ENCODE measurements around the gene DCP1B.

The DCP1B gene

GRCh38 chr12:1935242-1935641 lies 69.0 kb downstream of the DCP1B start:
- DNase-seq (ENCODE audit: low read depth in 2 of 2) = no peak

GRCh38 chr12:1934831-1935230 lies 69.4 kb downstream of the DCP1B start:
- no peak for DNase-seq (ENCODE audit: low read depth in 2 of 2)

- DNase-seq (ENCODE audit: low read depth in 2 of 2) = no peak
Observed at GRCh38 chr12:1934068-1934467, 70.2 kb downstream of the DCP1B start.

GRCh38 chr12:1933342-1934051 lies 70.8 kb downstream of the DCP1B start:
- no peak for DNase-seq (ENCODE audit: low read depth in 2 of 2)

GRCh38 chr12:1932264-1932777 lies 71.9 kb downstream of the DCP1B start:
- DNase-seq (ENCODE audit: low read depth in 2 of 2) = no peak

- no peak for DNase-seq (ENCODE audit: low read depth in 2 of 2)
Observed at GRCh38 chr12:1931642-1932041, 72.6 kb downstream of the DCP1B start.

GRCh38 chr12:1930803-1931597 lies 73.3 kb downstream of the DCP1B start:
- no peak for DNase-seq (ENCODE audit: low read depth in 2 of 2)

GRCh38 chr12:1929985-1930802 lies 74.1 kb downstream of the DCP1B start:
- no peak for DNase-seq (ENCODE audit: low read depth in 2 of 2)

GRCh38 chr12:1929241-1929984 lies 74.8 kb downstream of the DCP1B start:
- DNase-seq (ENCODE audit: low read depth in 2 of 2) = no peak

- no peak for DNase-seq (ENCODE audit: low read depth in 2 of 2)
Observed at GRCh38 chr12:1928439-1929121, 75.7 kb downstream of the DCP1B start.

- no peak for DNase-seq (ENCODE audit: low read depth in 2 of 2)
Observed at GRCh38 chr12:1927751-1928351, 76.4 kb downstream of the DCP1B start.

- no peak for DNase-seq (ENCODE audit: low read depth in 2 of 2)
Observed at GRCh38 chr12:1927051-1927680, 77.1 kb downstream of the DCP1B start.

GRCh38 chr12:1926251-1926657 lies 78.0 kb downstream of the DCP1B start:
- DNase-seq (ENCODE audit: low read depth in 2 of 2) = no peak

- no peak for DNase-seq (ENCODE audit: low read depth in 2 of 2)
Observed at GRCh38 chr12:1925684-1926006, 78.6 kb downstream of the DCP1B start.

- DNase-seq (ENCODE audit: low read depth in 2 of 2) = no peak
Observed at GRCh38 chr12:1924996-1925683, 79.1 kb downstream of the DCP1B start.

- DNase-seq (ENCODE audit: low read depth in 2 of 2) = no peak
Observed at GRCh38 chr12:1922985-1923384, 81.3 kb downstream of the DCP1B start.

GRCh38 chr12:1922075-1922709 lies 82.1 kb downstream of the DCP1B start:
- DNase-seq (ENCODE audit: low read depth in 2 of 2) = no peak

GRCh38 chr12:1920971-1921370 lies 83.3 kb downstream of the DCP1B start:
- DNase-seq (ENCODE audit: low read depth in 2 of 2) = no peak

- DNase-seq (ENCODE audit: low read depth in 2 of 2) = no peak
Observed at GRCh38 chr12:1920436-1920835, 83.8 kb downstream of the DCP1B start.

Data from activated CD4-positive, alpha-beta T cell treated with anti-CD3 and anti-CD28 coated beads for 24 hours (primary cell).